ENCODE measurements around the gene KDM4B.

Gene KDM4B

DNA sequence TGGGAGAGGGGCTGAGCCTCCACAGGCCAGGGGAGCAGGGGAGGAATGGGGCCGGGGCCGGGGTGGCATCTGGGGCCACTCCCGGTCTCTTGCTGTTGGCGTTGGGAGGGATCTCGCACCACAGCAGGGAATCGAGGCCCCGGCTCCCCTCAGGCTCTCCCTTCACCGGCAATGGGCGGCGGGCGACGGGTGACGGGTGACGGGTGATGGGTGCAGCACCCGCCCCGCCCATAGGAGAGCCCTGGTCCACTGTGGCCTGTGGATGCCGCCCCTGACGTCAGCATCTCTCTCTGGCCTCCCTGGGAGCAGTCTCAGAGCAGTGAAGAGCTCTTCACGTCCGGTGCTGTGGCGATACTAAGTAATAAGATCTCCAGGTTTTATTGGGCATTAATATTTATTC lies 133.6 kb downstream of the KDM4B start:
- TF ChIP-seq, protein P1, sequence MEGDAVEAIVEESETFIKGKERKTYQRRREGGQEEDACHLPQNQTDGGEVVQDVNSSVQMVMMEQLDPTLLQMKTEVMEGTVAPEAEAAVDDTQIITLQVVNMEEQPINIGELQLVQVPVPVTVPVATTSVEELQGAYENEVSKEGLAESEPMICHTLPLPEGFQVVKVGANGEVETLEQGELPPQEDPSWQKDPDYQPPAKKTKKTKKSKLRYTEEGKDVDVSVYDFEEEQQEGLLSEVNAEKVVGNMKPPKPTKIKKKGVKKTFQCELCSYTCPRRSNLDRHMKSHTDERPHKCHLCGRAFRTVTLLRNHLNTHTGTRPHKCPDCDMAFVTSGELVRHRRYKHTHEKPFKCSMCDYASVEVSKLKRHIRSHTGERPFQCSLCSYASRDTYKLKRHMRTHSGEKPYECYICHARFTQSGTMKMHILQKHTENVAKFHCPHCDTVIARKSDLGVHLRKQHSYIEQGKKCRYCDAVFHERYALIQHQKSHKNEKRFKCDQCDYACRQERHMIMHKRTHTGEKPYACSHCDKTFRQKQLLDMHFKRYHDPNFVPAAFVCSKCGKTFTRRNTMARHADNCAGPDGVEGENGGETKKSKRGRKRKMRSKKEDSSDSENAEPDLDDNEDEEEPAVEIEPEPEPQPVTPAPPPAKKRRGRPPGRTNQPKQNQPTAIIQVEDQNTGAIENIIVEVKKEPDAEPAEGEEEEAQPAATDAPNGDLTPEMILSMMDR (IDR thresholded peaks at IDR 0.05; ENCODE audit: control insufficient read depth, insufficient read depth, low read depth, low read length, missing control alignments) = no peak
- H3K4me3 ChIP-seq (ENCODE audit: control insufficient read depth, low read depth, low read length) = no peak overlapping the region
- no peak for DNase-seq (ENCODE audit: low read depth)

DNA sequence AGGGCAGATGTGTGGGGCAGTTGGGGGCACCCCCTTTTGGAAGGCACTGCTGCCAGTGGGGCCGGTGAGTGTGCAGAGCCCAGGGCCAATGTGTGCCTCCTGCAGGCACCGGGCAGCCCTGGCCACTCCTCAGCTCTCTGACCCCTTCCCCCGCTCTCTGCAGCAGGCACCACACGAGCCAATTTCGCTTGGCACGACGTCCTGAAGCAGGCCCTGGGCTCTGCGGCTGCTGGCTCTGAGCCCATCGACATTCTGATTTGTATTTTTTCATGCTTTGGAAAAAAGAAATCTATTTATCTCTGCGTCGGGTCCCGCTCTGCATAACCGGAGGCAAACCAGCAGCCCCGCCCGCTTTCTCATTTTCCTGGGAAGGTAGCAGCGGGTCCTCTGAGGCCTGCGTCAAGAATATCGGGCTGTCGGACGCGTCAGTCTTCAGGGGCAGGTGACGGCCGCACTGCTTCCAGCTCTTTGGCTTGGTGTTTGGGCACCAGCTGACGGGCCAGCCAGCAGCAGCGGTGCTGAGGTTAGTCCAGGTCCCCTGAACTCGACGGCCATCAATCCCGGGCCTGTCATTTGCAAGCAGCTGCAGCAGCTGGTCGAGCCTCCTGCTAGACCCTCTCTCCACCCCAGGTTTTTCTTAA lies 134.3 kb downstream of the KDM4B start:
- H3K4me3 ChIP-seq (ENCODE audit: control insufficient read depth, low read depth, low read length) = no peak overlapping the region
- DNase-seq (ENCODE audit: low read depth) = no peak
- TF ChIP-seq, protein P1 (IDR thresholded peaks at IDR 0.05; ENCODE audit: control insufficient read depth, insufficient read depth, low read depth, low read length, missing control alignments) = no peak

DNA sequence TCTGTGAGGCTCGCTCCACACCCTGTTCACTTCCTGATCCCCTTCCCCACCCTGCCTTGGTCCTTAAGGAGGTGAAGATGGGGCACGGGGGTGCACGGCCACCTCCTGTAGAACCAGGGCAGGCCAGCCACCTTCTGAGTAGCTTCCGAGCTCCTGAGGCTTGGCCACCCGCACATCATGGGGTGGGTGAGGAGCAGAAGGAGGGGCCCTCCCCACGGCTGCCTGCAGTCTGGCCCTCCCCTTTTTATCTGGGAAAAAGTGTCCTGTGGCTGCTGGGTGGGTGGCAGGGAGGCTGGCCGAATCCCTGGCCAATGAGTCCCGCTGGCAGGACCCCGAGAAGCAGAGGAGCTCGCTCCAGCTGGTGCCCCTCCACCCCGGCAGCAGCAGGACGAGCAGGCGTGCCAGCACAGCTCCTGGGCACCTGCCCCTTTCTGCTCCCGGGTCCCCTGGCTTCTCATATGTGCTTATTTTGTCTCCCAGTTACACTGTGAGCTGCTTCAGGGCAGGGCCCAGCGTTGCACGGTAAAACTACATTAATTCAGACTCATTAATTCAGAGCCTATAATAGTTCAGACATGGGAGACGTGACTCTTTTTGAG lies 135.0 kb downstream of the KDM4B start:
- TF ChIP-seq, protein P1 (IDR thresholded peaks at IDR 0.05; ENCODE audit: control insufficient read depth, insufficient read depth, low read depth, low read length, missing control alignments) = no peak
- H3K4me3 ChIP-seq (ENCODE audit: control insufficient read depth, low read depth, low read length) = no peak overlapping the region
- no peak for DNase-seq (ENCODE audit: low read depth)

DNA sequence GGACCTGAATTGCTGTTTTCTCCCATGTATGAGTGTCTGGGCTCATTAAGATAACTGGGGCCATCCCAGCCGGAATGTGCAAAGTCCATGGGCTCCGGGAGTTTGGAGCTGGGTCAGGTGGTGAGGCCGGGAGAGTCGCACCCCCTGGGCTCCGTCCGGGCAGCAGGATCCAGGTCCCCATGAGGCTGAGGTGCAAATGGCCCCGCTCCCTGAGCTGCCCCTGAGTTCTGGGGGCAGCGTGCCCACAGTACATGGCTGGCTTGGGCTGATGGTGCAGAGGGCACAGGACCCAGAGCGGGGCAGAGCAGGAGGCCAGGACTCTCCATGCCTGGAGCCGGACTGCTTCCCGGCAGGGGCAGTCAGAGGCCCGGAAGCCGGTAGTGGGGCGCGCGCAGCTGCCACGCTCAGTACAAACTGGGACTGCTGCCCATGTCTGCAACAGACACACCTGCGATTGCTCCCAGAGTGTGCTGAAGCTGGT lies 136.0 kb downstream of the KDM4B start:
- no peak overlapping the region for H3K4me3 ChIP-seq (ENCODE audit: control insufficient read depth, low read depth, low read length)

DNA sequence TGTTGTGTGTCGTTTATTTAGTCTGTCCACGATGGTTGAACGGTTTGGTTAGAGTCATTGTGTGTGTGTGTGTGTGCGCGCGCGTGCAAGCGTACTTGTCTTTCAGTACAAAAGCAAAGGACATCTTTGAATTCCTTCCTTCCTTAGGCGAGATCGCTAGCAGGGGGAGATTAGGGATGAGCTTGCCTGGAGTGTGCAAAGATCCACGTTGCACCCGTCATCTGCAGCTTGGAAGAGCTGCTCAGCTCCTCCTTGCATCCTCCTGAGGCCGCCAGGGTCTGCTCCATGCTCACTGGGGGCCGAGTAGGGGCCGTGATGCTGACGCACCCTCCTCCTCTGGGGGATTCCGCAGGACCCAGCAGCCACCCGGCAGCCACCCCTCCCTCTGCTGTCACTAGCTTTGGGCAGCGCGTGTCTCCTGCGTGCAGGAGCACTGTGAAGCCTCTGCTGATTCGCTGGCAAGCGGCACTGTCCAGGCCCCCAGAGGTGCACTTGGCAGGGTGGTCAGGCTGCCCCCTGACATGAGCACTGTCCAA lies 137.3 kb downstream of the KDM4B start:
- TF ChIP-seq, protein P1 (IDR thresholded peaks at IDR 0.05; ENCODE audit: control insufficient read depth, insufficient read depth, low read depth, low read length, missing control alignments) = no peak
- H3K4me3 ChIP-seq (ENCODE audit: control insufficient read depth, low read depth, low read length) = no peak overlapping the region
- no peak for DNase-seq (ENCODE audit: low read depth)

More for the DNA sequence above, 136.0 kb downstream of the KDM4B start:
- TF ChIP-seq, protein P1 (IDR thresholded peaks at IDR 0.05; ENCODE audit: control insufficient read depth, insufficient read depth, low read depth, low read length, missing control alignments) = no peak
- no peak for DNase-seq (ENCODE audit: low read depth)

DNA sequence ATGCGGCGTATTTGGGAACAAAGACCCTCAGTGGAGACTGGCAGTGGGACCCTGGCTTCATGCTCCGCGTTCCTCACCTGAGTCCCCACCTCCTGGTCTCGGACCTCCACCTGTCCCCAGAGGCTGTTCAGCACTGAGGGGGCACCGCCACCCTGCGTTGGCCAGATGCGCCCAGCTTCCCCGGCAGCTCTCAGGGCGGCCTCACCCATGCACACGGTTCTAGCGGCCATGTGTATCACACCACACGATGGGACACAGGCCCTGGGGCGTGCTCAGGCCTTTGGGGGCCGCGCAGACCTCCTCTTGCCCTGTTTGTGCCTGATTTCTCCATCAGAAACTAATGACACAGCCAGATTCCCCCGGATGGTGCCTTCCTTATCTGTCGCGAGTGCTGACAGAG lies 138.1 kb downstream of the KDM4B start:
- TF ChIP-seq, protein P1 (IDR thresholded peaks at IDR 0.05; ENCODE audit: control insufficient read depth, insufficient read depth, low read depth, low read length, missing control alignments) = no peak
- H3K4me3 ChIP-seq (ENCODE audit: control insufficient read depth, low read depth, low read length) = no peak overlapping the region
- no peak for DNase-seq (ENCODE audit: low read depth)
